GM12865 (cell line): ENCODE results near the gene PTPN23.

Source experiments
- DNase-seq: peaks from one replicate; pipeline ENCODE4 v3.0.0; 2010; ENCODE audit warnings: low read depth
- H3K4me3 ChIP-seq: 2 replicates; pipeline ENCODE4 v1.5.1; 2011; ENCODE audit warnings: mild to moderate bottlenecking, low read depth, low read length, control low read depth
- TF ChIP-seq, protein P1 (sequence below): IDR thresholded peaks from 2 replicates; pipeline ENCODE4 v1.5.1; 2011; ENCODE audit warnings: low read length, control low read depth, low read depth, inconsistent platforms; ENCODE audit not compliant: insufficient read depth; ENCODE audit errors: missing control alignments

PTPN23 gene

GRCh38 chr3:47420044-47420430, 39.2 kb downstream of the PTPN23 start:
- no peak overlapping the region for H3K4me3 ChIP-seq
- no peak for DNase-seq
- TF ChIP-seq, protein P1, sequence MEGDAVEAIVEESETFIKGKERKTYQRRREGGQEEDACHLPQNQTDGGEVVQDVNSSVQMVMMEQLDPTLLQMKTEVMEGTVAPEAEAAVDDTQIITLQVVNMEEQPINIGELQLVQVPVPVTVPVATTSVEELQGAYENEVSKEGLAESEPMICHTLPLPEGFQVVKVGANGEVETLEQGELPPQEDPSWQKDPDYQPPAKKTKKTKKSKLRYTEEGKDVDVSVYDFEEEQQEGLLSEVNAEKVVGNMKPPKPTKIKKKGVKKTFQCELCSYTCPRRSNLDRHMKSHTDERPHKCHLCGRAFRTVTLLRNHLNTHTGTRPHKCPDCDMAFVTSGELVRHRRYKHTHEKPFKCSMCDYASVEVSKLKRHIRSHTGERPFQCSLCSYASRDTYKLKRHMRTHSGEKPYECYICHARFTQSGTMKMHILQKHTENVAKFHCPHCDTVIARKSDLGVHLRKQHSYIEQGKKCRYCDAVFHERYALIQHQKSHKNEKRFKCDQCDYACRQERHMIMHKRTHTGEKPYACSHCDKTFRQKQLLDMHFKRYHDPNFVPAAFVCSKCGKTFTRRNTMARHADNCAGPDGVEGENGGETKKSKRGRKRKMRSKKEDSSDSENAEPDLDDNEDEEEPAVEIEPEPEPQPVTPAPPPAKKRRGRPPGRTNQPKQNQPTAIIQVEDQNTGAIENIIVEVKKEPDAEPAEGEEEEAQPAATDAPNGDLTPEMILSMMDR: no peak

DNA sequence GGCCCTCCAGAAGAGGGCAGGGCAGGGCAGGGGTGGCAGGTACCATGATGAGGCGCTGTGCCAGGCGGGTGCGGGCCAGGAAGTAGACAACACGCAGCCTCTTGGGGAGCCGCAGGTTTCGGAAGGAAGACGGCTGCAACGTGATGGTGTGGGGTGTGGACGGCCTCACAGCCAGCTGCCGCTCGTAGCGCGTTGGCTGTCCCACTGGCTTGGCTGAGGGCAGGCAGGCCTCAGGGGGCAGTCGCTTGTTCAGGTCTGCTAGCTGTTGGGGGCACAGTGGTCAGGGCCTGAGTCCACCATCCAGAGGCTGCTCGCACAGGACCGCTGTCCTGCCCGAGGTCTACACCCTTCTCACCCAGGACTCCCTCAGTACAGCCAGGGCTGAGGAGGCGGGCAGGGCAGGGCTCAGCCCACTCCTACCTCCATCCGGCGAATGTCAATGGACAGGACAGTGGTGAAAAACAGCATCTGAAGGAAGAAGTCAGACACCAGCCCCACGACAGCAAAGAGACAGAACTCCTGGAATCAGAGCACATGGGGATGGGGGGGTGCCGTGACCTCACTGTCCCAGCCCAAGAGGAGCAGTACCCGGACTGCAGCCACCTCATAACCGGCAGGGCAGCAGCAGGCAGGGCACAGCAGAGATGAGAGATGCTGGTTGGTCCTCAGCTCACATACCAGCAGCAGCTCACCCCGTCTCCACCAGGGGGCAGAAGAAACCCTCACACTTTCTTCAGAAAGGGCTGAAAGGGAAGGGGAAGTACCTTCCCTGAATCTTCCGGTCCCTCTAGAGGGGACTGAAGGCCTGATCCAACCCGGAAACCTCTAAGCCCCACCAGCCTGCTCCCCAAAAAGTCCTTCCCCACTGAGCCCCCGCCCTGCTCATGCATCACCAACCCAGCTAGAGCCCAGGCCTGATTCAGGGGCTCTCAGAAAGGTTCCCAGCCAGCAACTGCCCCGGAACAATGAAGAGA, 40.0 kb downstream of the PTPN23 start:
- DNase-seq: peak; percentile 94
- TF ChIP-seq, protein P1: peak; percentile 99
- no peak overlapping the region for H3K4me3 ChIP-seq

DNA sequence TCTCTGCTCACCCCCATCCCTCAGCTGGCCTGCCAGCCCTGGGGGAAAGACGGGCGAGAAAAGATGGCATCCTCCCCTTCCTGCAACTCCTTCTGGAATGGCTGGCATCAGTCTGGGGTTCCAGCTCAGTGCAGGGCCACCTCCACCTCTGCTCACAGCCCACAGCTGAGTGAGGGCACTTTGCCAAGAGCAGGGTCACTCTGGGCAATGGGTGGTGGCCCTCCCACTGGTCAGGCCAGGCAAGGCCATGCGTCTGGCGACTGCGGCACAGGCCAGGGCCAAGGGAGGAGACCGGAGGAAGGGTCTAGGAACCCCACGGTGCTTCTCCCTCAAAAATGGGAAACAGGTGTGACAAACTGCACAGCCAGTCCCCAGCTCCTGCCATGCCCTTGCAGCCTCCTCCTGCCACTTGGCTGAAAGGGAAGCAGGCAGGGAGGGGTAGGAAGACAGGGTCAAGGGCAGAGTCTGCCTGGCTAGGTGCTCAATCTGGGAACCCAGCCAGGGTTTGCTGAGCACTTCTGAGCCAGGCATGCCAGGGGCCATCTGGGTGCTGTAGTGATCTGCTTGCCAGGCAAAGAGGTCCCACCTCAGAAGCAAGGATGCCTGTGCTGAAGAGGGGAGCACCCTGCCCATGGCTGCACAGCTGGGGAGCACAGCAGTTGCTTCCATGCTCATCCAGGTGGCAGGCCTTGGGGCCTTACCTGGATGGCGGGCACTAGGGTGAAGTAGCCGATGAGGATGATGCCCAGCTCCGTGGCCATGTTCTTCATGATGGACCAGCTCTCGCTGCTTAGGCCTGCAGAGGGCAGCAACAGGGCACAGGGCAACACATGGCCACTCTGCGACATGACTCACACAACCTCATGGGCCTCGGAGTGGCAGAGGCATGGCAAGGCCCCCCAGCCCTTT, 41.2 kb downstream of the PTPN23 start:
- DNase-seq: no peak
- TF ChIP-seq, protein P1: peak; percentile 14
- no peak overlapping the region for H3K4me3 ChIP-seq

- no peak overlapping the region for H3K4me3 ChIP-seq
- TF ChIP-seq, protein P1: no peak
- no peak for DNase-seq
Measured at GRCh38 chr3:47422743-47423142, 41.9 kb downstream of the PTPN23 start.

- H3K4me3 ChIP-seq: no peak overlapping the region
- TF ChIP-seq, protein P1: no peak
- DNase-seq: no peak
Measured at GRCh38 chr3:47423548-47424145, 42.8 kb downstream of the PTPN23 start.
